Adrenal gland (tissue), 12 donors: ENCODE results near the gene GRB10. TPM values are rescaled to one million over a fixed set of nuclear protein-coding genes. Genes with fewer than 3 reads are reported as not detected.

Source experiments
- DNase-seq, 7 donors: peaks; one replicate each; pipeline ENCODE4 v3.0.0-alpha.2; 2019 to 2020
- H3K27ac ChIP-seq, 5 donors: fragments of 200-600 bp; sonication (generic) in 4 of 5; 1 replicate in 3 of 5; 2 replicates in 2 of 5; pipeline versions ENCODE4 v1.5.1 to v1.8.0; 2016 to 2020; ENCODE audit warnings: mild to moderate bottlenecking in 1 of 5
- H3K27me3 ChIP-seq: fragments of 200-600 bp; 2 replicates; pipeline ENCODE4 v1.8.0; 2021
- H3K36me3 ChIP-seq, 2 donors: fragments of 200-600 bp; replicated peaks in 1 of 2; 1 replicate in 1 of 2; 2 replicates in 1 of 2; pipeline versions ENCODE4 v1.5.1 to v1.8.0; 2018 to 2022
- H3K4me1 ChIP-seq, 2 donors: fragments of 200-600 bp; replicated peaks in 1 of 2; 1 replicate in 1 of 2; 2 replicates in 1 of 2; pipeline versions ENCODE4 v1.5.1 to v1.8.0; 2018 to 2021
- H3K4me3 ChIP-seq, 4 donors: fragments of 200-600 bp; sonication (generic) in 3 of 4; one replicate each; pipeline ENCODE4 v1.5.1; 2016 to 2018
- H3K9me3 ChIP-seq, 3 donors: fragments of 200-600 bp; sonication (generic) in 1 of 3; replicated peaks in 1 of 3; 1 replicate in 2 of 3; 2 replicates in 1 of 3; pipeline versions ENCODE4 v1.5.1 to v1.8.0; 2016 to 2021
- CTCF ChIP-seq, 6 experiments: fragments of 450-650 bp in 4 of 6; fragments of 200-600 bp in 2 of 6; sonication (generic) in 1 of 6; IDR thresholded peaks; 1 replicate in 5 of 6; 2 replicates in 1 of 6; pipeline versions ENCODE4 v1.5.1 to v1.8.0; 2016 to 2021; ENCODE audit warnings: antibody characterized with exemption in 6 of 6, mild to moderate bottlenecking in 2 of 6, moderate library complexity in 1 of 6
- POLR2A ChIP-seq, 2 donors: fragments of 450-650 bp; IDR thresholded peaks; one replicate each; pipeline ENCODE4 v1.6.1; 2017; ENCODE audit warnings: antibody characterized with exemption in 2 of 2, mild to moderate bottlenecking in 2 of 2, moderate library complexity in 1 of 2
- WGBS, 4 donors: extraction: QIAGEN DNeasy Blood & Tissue Kit in 2 of 4; methylation state at CpG; one replicate each; pipeline versions ENCODE4 v1.1.5 to v1.1.7; 2013 to 2017; 5-methylcytosine and 5-hydroxymethylcytosine counted together
- intact Hi-C, 2 donors: fragments of 100-400 bp; cut with DNase I; formaldehyde crosslinking; loops; one replicate each; pipeline versions ENCODE4 v1.14.1 to v1.15.0; 2022 to 2023
- polyA plus RNA-seq, 3 donors: library from polyadenylated mRNA; stranded (reverse); fragments of 200-250 nt in 2 of 3; fragments of 350-450 nt in 1 of 3; fragmentation: Illumina TruSeq in 1 of 3; extraction: RNeasy Lipid Tissue Mini Kit (QIAGEN cat#74804) in 1 of 3; gene quantifications; one replicate each; pipeline ENCODE4 v1.2.3, GENCODE V29; 2013 to 2014
- total RNA-seq, 9 donors: library from RNA; depleted of rRNA in 4 of 9; stranded (reverse); fragments of >200 nt in 4 of 9; fragments of 120-200 nt in 1 of 9; fragmentation: NEBNext Ultra II Directional in 1 of 9; extraction: Animal tissue kit (Norgen Biotek cat#: 25700) in 1 of 9; gene quantifications; one replicate each; pipeline versions ENCODE4 v1.1.0 to v1.2.4, GENCODE V29; 2013 to 2023
- donor health status: healthy with polysubstance abuse.
- donor health status: Bipolar disorder and iron deficiency.
- donor health status: DM: yes; HTN: yes; CAD: no.
- donor health status: DM: no; HTN: no; CAD: no.
- donor health status: DM: no; HTN: no; CAD: no.
- donor health status: DM: yes; HTN: yes; CAD: no.

Gene GRB10
- total and polyA plus RNA-seq, 12 donors: 33.5 to 158 (median 67.3) TPM

DNA sequence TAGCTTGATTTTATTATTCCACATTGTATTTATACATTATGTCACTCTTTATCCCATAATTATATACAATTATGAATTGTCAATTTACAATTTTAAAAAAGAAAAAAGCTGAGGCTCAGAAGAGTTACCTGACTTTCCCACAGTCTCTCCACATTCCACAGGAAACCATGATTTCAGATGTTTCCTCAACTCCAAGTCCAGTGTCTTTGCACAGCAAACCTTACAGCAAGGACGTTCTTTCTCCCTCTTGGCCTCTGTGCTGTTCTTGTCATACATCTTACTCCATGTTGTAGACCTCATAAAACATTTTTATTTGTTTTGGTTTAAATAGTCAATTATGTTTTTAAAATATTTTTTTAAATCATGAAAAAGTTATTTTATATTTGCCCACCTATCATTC, 34.9 kb upstream of the GRB10 start:
- intact Hi-C loops: no loop called here
- WGBS, 4 donors: 63 to 78% (median 68%) methylated on average over 1 of the region's 1 CpG
- Histone ChIP-seq H3K27me3 (no peaks in the 10 kb centered on the region), H3K4me1 (peaks cover 9 to 13% of the 10 kb centered on the region in 2 donors), H3K9me3 (no peaks in the 10 kb centered on the region), H3K36me3 (no peaks in the 10 kb centered on the region), H3K4me3 (no peak overlapping the region), H3K27ac (no peak overlapping the region)
- TF ChIP-seq POLR2A (IDR thresholded peaks at IDR 0.05) (no peak), CTCF (IDR thresholded peaks at IDR 0.05) (no peak)
- no peak for DNase-seq

GRCh38 chr7:50815138-50815537, 32.4 kb upstream of the GRB10 start:
- Histone ChIP-seq H3K36me3 (no peaks in the 10 kb centered on the region), H3K9me3 (no peaks in the 10 kb centered on the region), H3K27ac (no peak overlapping the region), H3K4me3 (no peak overlapping the region), H3K4me1 (no peaks in the 10 kb centered on the region), H3K27me3 (no peaks in the 10 kb centered on the region)
- TF ChIP-seq POLR2A (IDR thresholded peaks at IDR 0.05) (no peak), CTCF (IDR thresholded peaks at IDR 0.05) (no peak)
- WGBS, 4 donors: 83 to 92% (median 86%) methylated on average over 3 of the region's 3 CpGs
- DNase-seq: no peak
- intact Hi-C loops: no loop called here

DNA sequence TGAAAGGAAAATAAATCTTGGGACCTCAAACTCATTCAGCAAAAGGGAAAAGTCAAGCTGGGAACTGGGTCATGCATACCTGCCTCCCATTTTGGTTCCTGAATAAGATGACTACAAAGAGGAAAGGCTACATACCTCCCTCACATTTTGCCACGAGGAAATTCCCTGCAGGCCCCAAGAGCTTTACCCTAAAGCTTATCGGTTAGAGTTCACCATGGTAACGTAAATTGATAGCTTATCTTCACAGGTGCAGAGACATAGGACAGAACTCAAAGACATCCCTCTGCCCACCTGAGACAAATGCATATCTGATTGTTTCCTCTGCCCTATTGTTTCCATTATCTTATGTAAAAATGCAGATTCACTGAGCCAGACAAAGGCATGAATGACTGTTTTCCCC, 31.5 kb upstream of the GRB10 start:
- no peaks in the 10 kb centered on the region for H3K27me3 ChIP-seq
- no peak overlapping the region for H3K27ac ChIP-seq
- intact Hi-C loops: no loop called here
- H3K4me1 ChIP-seq: no peaks in the 10 kb centered on the region
- 82 to 92% (median 86%) methylated on average over 3 of the region's 3 CpGs for WGBS, 4 donors
- H3K4me3 ChIP-seq: no peak overlapping the region
- no peaks in the 10 kb centered on the region for H3K9me3 ChIP-seq
- no peaks in the 10 kb centered on the region for H3K36me3 ChIP-seq
- no peak for DNase-seq
- TF ChIP-seq POLR2A (IDR thresholded peaks at IDR 0.05): no peak
- TF ChIP-seq CTCF (IDR thresholded peaks at IDR 0.05): no peak

- no peaks in the 10 kb centered on the region for H3K27me3 ChIP-seq
- intact Hi-C loops: no loop called here
- WGBS, 4 donors: 63 to 88% (median 67%) methylated on average over 1 of the region's 1 CpG
Observed at GRCh38 chr7:50812841-50813475, 30.3 kb upstream of the GRB10 start.

More at GRCh38 chr7:50812841-50813475, 30.3 kb upstream of the GRB10 start:
- Histone ChIP-seq H3K9me3 (no peaks in the 10 kb centered on the region), H3K36me3 (no peaks in the 10 kb centered on the region), H3K27ac (no peak overlapping the region), H3K4me3 (no peak overlapping the region), H3K4me1 (no peaks in the 10 kb centered on the region)
- DNase-seq: peak; percentile 78 to 94 (median 87)
- TF ChIP-seq POLR2A (IDR thresholded peaks at IDR 0.05): no peak
- no peak for TF ChIP-seq CTCF (IDR thresholded peaks at IDR 0.05)
